ENCODE results near the gene SYT6.

DNA sequence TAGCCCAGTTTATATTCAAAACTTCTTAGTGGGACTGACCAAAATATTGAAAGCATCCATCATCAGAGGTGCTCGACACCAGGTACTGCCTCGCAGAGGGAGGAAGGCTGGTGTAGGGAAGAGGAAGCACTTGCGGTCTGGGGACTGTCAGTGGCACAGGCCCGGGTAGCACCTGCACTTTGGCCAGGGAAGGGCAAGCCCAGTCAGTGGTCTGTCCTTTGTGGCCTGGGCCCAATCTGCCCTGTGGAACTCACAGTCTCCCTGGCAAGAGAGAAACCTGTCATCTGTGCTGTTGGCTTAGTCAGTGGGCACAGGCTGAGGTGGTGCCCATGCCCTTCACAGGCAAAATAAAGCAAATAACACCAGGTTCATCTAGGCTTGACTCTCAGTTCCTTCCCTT, 77.4 kb downstream of the SYT6 start:
- TF ChIP-seq POLR2A (IDR thresholded peaks at IDR 0.05; ENCODE audit: low read depth, low read length): no peak
- TF ChIP-seq POLR2AphosphoS5 (IDR thresholded peaks at IDR 0.05; ENCODE audit: low read depth, low read length): no peak
- TF ChIP-seq SPI1 (IDR thresholded peaks at IDR 0.05; ENCODE audit: low read depth, low read length): no peak
- no peak for TF ChIP-seq TAF1 (IDR thresholded peaks at IDR 0.05; ENCODE audit: low read depth, low read length)
- no peak for TF ChIP-seq POU2F2 (IDR thresholded peaks at IDR 0.05; ENCODE audit: low read depth, low read length)
- no peak for TF ChIP-seq PAX5 (IDR thresholded peaks at IDR 0.05; ENCODE audit: insufficient read depth, low read length, severe bottlenecking)
